Stimulated activated naive CD4-positive, alpha-beta T cell treated with Interleukin-2 at 50 U/mL for 16 hours (primary cell): ENCODE data around the gene KANSL3.
"Not testable (repeated sequence)": the region's sequence is repeated elsewhere in the genome, so short reads cannot be mapped to it uniquely, and the experiment has no call there.

ENCODE experiments used
- DNase-seq: peaks from one replicate; lab custom pipeline; 2025; lab: John Stamatoyannopoulos, UW

KANSL3 gene

GRCh38 chr2:96557421-96557820 is 80.7 kb downstream of the KANSL3 start:
- not testable (repeated sequence) for DNase-seq

GRCh38 chr2:96556441-96557330 is 81.4 kb downstream of the KANSL3 start:
- DNase-seq: peak; percentile 65

GRCh38 chr2:96555146-96555610 is 82.9 kb downstream of the KANSL3 start:
- no peak for DNase-seq

- peak; percentile 46 for DNase-seq
These were observed 83.6 kb downstream of the KANSL3 start for GRCh38 chr2:96554293-96555145.

- not testable (repeated sequence) for DNase-seq
These were observed 84.2 kb downstream of the KANSL3 start for GRCh38 chr2:96553957-96554292.

GRCh38 chr2:96553176-96553956 is 84.7 kb downstream of the KANSL3 start:
- no peak for DNase-seq

GRCh38 chr2:96552315-96553175 is 85.6 kb downstream of the KANSL3 start:
- DNase-seq: no peak

GRCh38 chr2:96551605-96552314 is 86.4 kb downstream of the KANSL3 start:
- DNase-seq: no peak

- no peak for DNase-seq
These were observed 87.1 kb downstream of the KANSL3 start for GRCh38 chr2:96550787-96551604.

GRCh38 chr2:96549967-96550786 is 87.9 kb downstream of the KANSL3 start:
- no peak for DNase-seq

- DNase-seq: no peak
These were observed 88.7 kb downstream of the KANSL3 start for GRCh38 chr2:96549466-96549785.

GRCh38 chr2:96548558-96549465 is 89.3 kb downstream of the KANSL3 start:
- DNase-seq: no peak

GRCh38 chr2:96547731-96548171 is 90.4 kb downstream of the KANSL3 start:
- no peak for DNase-seq

- no peak for DNase-seq
These were observed 90.9 kb downstream of the KANSL3 start for GRCh38 chr2:96547203-96547641.

GRCh38 chr2:96546797-96547196 is 91.3 kb downstream of the KANSL3 start:
- no peak for DNase-seq

- DNase-seq: no peak
These were observed 91.8 kb downstream of the KANSL3 start for GRCh38 chr2:96546321-96546720.
